Kidney epithelial cell (primary cell): ENCODE results near the gene FCGR2B. TPM values are rescaled to one million over a fixed set of nuclear protein-coding genes. Genes with fewer than 3 reads are reported as not detected.
"Not testable (repeated sequence)": the region's sequence is repeated elsewhere in the genome, so short reads cannot be mapped to it uniquely, and the experiment has no call there.

Experiments used
- DNase-seq: peaks from one replicate; pipeline ENCODE4 v3.0.0-alpha.2; 2010; ENCODE audit warnings: low read depth
- H3K27me3 ChIP-seq: 2 replicates; pipeline ENCODE4 v1.6.0; 2011; ENCODE audit warnings: low read length; ENCODE audit not compliant: control insufficient read depth, insufficient read depth
- H3K36me3 ChIP-seq: 2 replicates; pipeline ENCODE4 v1.5.1; 2011; ENCODE audit warnings: low read length; ENCODE audit not compliant: control insufficient read depth, insufficient read depth
- H3K4me3 ChIP-seq: 2 replicates; pipeline ENCODE4 v1.5.1; 2011; ENCODE audit warnings: low read depth, mild to moderate bottlenecking, control low read depth, low read length
- CTCF ChIP-seq: IDR thresholded peaks from 2 replicates; pipeline ENCODE4 v1.5.1; 2011; ENCODE audit warnings: mild to moderate bottlenecking, moderate library complexity, low read length, control low read depth, inconsistent platforms; ENCODE audit not compliant: insufficient read depth, poor library complexity, severe bottlenecking
- total RNA-seq: library from RNA; depleted of rRNA; stranded (reverse); fragments of >200 nt; gene quantifications from 2 replicates; pipeline ENCODE4 v1.2.3, GENCODE V29; 2015

FCGR2B gene
- total RNA-seq, 1 donor from 2014 or later = not detected

GRCh38 chr1:161631076-161631475 lies 31.9 kb upstream of the FCGR2B start, which contains the start of gene FCGR3B:
Gene FCGR3B (minus strand): TSS chr1:161631176. CDS start chr1:161631094, 82 bp downstream.
- no peak within 1 kb of the TSS for H3K4me3 ChIP-seq
- DNase-seq = no peak
- H3K27me3 ChIP-seq = no peaks in the 10 kb centered on the region
- no peaks in the 10 kb centered on the region for H3K36me3 ChIP-seq
- no peak for TF ChIP-seq CTCF

GRCh38 chr1:161634993-161635392 lies 27.9 kb upstream of the FCGR2B start:
- not testable (repeated sequence) for DNase-seq, H3K4me3 ChIP-seq, H3K36me3 ChIP-seq

GRCh38 chr1:161636189-161636782 lies 26.7 kb upstream of the FCGR2B start:
- not testable (repeated sequence) for H3K27me3 ChIP-seq, DNase-seq, H3K36me3 ChIP-seq, H3K4me3 ChIP-seq

More at GRCh38 chr1:161634993-161635392, 27.9 kb upstream of the FCGR2B start:
- H3K27me3 ChIP-seq = not testable (repeated sequence)

GRCh38 chr1:161636976-161637375 lies 26.0 kb upstream of the FCGR2B start:
- not testable (repeated sequence) for H3K4me3 ChIP-seq, H3K27me3 ChIP-seq, DNase-seq, H3K36me3 ChIP-seq

GRCh38 chr1:161638251-161638993 lies 24.5 kb upstream of the FCGR2B start:
- not testable (repeated sequence) for H3K27me3 ChIP-seq, H3K4me3 ChIP-seq, H3K36me3 ChIP-seq, DNase-seq

- H3K4me3 ChIP-seq, H3K27me3 ChIP-seq, H3K36me3 ChIP-seq, DNase-seq: not testable (repeated sequence)
These were observed 23.7 kb upstream of the FCGR2B start for GRCh38 chr1:161639203-161639602.

GRCh38 chr1:161642697-161643096 lies 20.2 kb upstream of the FCGR2B start:
- H3K27me3 ChIP-seq, H3K4me3 ChIP-seq, H3K36me3 ChIP-seq, DNase-seq: not testable (repeated sequence)

GRCh38 chr1:161643481-161644208 lies 19.3 kb upstream of the FCGR2B start:
- not testable (repeated sequence) for H3K36me3 ChIP-seq, H3K27me3 ChIP-seq, DNase-seq, H3K4me3 ChIP-seq

GRCh38 chr1:161644855-161645254 lies 18.1 kb upstream of the FCGR2B start:
- not testable (repeated sequence) for H3K27me3 ChIP-seq, DNase-seq, H3K4me3 ChIP-seq, H3K36me3 ChIP-seq
